HepG2 (cell line): ENCODE results near the gene ZFAND4. TPM values are rescaled to one million over a fixed set of nuclear protein-coding genes. Genes with fewer than 3 reads are reported as not detected.

Experiments used
- ATAC-seq: fragments of 200-7000 bp; cut with Tn5 transposase; 3 replicates; pipeline ENCODE4 v1.9.1; 2020; ENCODE audit warnings: mild to moderate bottlenecking, moderate library complexity
- BruUV-seq: library from RNA; stranded (reverse); fragments of 400-500 nt; replicated peaks from 2 replicates; lab custom pipeline; 2021; lab: Mats Ljungman, UMichigan
- CTCF ChIA-PET: fragments of 300-600 bp; formaldehyde crosslinking; extraction: SDS; loops from one replicate; lab custom pipeline; 2021; ENCODE audit warnings: low total read pairs, inconsistent platforms, low intra/inter-chr PET ratio; lab: Yijun Ruan, JAX
- POLR2A ChIA-PET: fragments of 350-600 bp; sonication (Branson Sonifier 250); formaldehyde crosslinking; loops from one replicate; lab custom pipeline; 2020; ENCODE audit warnings: antibody characterized with exemption, inconsistent platforms; lab: Yijun Ruan, JAX
- DNase-seq: peaks from one replicate; pipeline ENCODE4 v3.0.0-alpha.2; 2015; ENCODE audit warnings: low spot score
- FAIRE-seq: peaks from 3 replicates; lab custom pipeline; 2011; peaks lifted over from hg19 to GRCh38; lab: Jason Lieb, UNC
- H2AFZ ChIP-seq: one replicate; pipeline ENCODE4 v1.6.1; 2011; ENCODE audit warnings: low read length, inconsistent platforms
- H3K27ac ChIP-seq: fragments of 300-600 bp; 3 replicates; pipeline ENCODE4 v1.8.0; 2011; ENCODE audit warnings: mixed run types, mild to moderate bottlenecking, mixed read lengths, low read length, inconsistent platforms; ENCODE audit not compliant: insufficient read depth; ENCODE audit errors: extremely low read length
- H3K27me3 ChIP-seq, 2 experiments: fragments of 200-600 bp in 1 of 2; 2 replicates in 1 of 2; 3 replicates in 1 of 2; pipeline versions ENCODE4 v1.6.0 to v1.8.0; 2011; ENCODE audit warnings: low read length in 2 of 2, mild to moderate bottlenecking in 2 of 2, moderate library complexity in 2 of 2, inconsistent platforms in 1 of 2; ENCODE audit not compliant: insufficient read depth in 2 of 2, control insufficient read depth in 1 of 2
- H3K36me3 ChIP-seq, 2 experiments: fragments of 200-600 bp in 1 of 2; replicated peaks in 1 of 2; 2 replicates in 1 of 2; 3 replicates in 1 of 2; pipeline versions ENCODE4 v1.5.1 to v1.8.0; 2011; ENCODE audit warnings: low read length in 2 of 2, inconsistent platforms in 1 of 2; ENCODE audit not compliant: insufficient read depth in 2 of 2, control insufficient read depth in 1 of 2
- H3K4me1 ChIP-seq: 2 replicates; pipeline ENCODE4 v1.5.1; 2012; ENCODE audit warnings: low read length, inconsistent platforms; ENCODE audit not compliant: insufficient read depth
- H3K4me2 ChIP-seq: 2 replicates; pipeline ENCODE4 v1.6.0; 2011; ENCODE audit warnings: low read depth, low read length, inconsistent platforms
- H3K4me3 ChIP-seq, 3 experiments: fragments of 200-600 bp in 1 of 3; sonication (generic), shearing (Covaris generic) in 1 of 3; replicated peaks in 1 of 3; 2 replicates each; pipeline ENCODE4 v1.5.1; 2011 to 2016; ENCODE audit warnings: low read length in 3 of 3, inconsistent platforms in 2 of 3, low read depth in 2 of 3, mild to moderate bottlenecking in 2 of 3, control low read depth in 1 of 3, mixed read lengths in 1 of 3; ENCODE audit not compliant: insufficient read depth in 1 of 3
- H3K79me2 ChIP-seq: one replicate; pipeline ENCODE4 v1.6.1; 2011; ENCODE audit warnings: low read length, inconsistent platforms; ENCODE audit not compliant: insufficient read depth
- H3K9ac ChIP-seq: 2 replicates; pipeline ENCODE4 v1.6.0; 2011; ENCODE audit warnings: mild to moderate bottlenecking, low read depth, low read length, inconsistent platforms; ENCODE audit not compliant: insufficient read depth
- H3K9me3 ChIP-seq: 2 replicates; pipeline ENCODE4 v1.5.1; 2012; ENCODE audit warnings: mild to moderate bottlenecking, low read length
- H4K20me1 ChIP-seq: 2 replicates; pipeline ENCODE4 v1.6.0; 2011; ENCODE audit warnings: inconsistent platforms, mild to moderate bottlenecking, low read length, moderate library complexity; ENCODE audit not compliant: insufficient read depth
- CEBPB ChIP-seq: IDR thresholded peaks from 2 replicates; pipeline ENCODE4 v1.6.1; 2011; ENCODE audit warnings: low read depth, low read length, improper control_type of control experiment, borderline replicate concordance
- FLYWCH1 ChIP-seq: sonication (generic); formaldehyde crosslinking; IDR thresholded peaks from 2 replicates; pipeline ENCODE4 v1.8.1; 2023; ENCODE audit warnings: mild to moderate bottlenecking, missing genetic modification reagents
- MTF2 ChIP-seq: sonication (generic); formaldehyde crosslinking; IDR thresholded peaks from 2 replicates; pipeline ENCODE4 v1.5.0; 2020; ENCODE audit warnings: missing genetic modification reagents, borderline replicate concordance
- SIX1 ChIP-seq: sonication (generic); formaldehyde crosslinking; IDR thresholded peaks from 2 replicates; pipeline ENCODE4 v1.4.0; 2020; ENCODE audit warnings: missing genetic modification reagents, borderline replicate concordance
- SMC3 ChIP-seq: IDR thresholded peaks from 2 replicates; pipeline ENCODE4 v1.6.1; 2011; ENCODE audit warnings: low read length, improper control_type of control experiment
- SRY ChIP-seq: sonication (generic); formaldehyde crosslinking; IDR thresholded peaks from 2 replicates; pipeline ENCODE4 v1.8.0; 2022; ENCODE audit warnings: mild to moderate bottlenecking, missing genetic modification reagents
- ZMYM2 ChIP-seq: sonication (generic); formaldehyde crosslinking; IDR thresholded peaks from 2 replicates; pipeline ENCODE4 v1.8.0; 2022; ENCODE audit warnings: mild to moderate bottlenecking, missing genetic modification reagents
- ZNF44 ChIP-seq: sonication (generic); formaldehyde crosslinking; IDR thresholded peaks from 2 replicates; pipeline ENCODE4 v1.5.1; 2020; ENCODE audit warnings: mild to moderate bottlenecking, missing genetic modification reagents
- WGBS: methylation state at CpG from one replicate; pipeline ENCODE4 v1.1.6; 2017; ENCODE audit warnings: low lambda C conversion rate; 5-methylcytosine and 5-hydroxymethylcytosine counted together
- in situ Hi-C: cut with HindIII; loops from 2 replicates; pipeline ENCODE4 v1.10.0; 2017; ENCODE audit warnings: low pct_unique_long_range_greater_than_20kb; ENCODE audit not compliant: extremely low pct_ligation_motif_present
- intact Hi-C: fragments of 100-400 bp; cut with micrococcal nuclease; formaldehyde crosslinking; loops from one replicate; pipeline ENCODE4 v1.10.0; 2022; ENCODE audit not compliant: unreplicated experiment
- polyA plus RNA-seq, 8 experiments: library from polyadenylated mRNA; depleted of rRNA in 3 of 8; stranded (reverse) in 7 of 8; unstranded in 1 of 8; fragments of >200 nt; fragmentation: Illumina TruSeq in 4 of 8; extraction: Trizol in 4 of 8; gene quantifications; 2 replicates each; pipeline versions ENCODE4 v1.2.1 to v1.2.3, GENCODE V29; 2011 to 2016; ENCODE audit warnings: low read depth in 4 of 8, missing spikeins in 1 of 8, mixed read lengths in 1 of 8; ENCODE audit not compliant: insufficient read depth in 1 of 8
- total RNA-seq, 5 experiments: library from RNA; depleted of rRNA; stranded (reverse); fragments of >200 nt; fragmentation: Illumina TruSeq; extraction: Trizol; gene quantifications; 2 replicates each; pipeline ENCODE4 v1.2.3, GENCODE V29; 2016; ENCODE audit warnings: low read depth in 1 of 5
- TF ChIP-seq, protein P1 (sequence below), 2 experiments: sonication (generic) in 1 of 2; formaldehyde crosslinking in 1 of 2; IDR thresholded peaks; 2 replicates each; pipeline versions ENCODE4 v1.6.1 to v1.9.0; 2014 to 2022; ENCODE audit warnings: antibody characterized with exemption in 1 of 2, borderline replicate concordance in 1 of 2, inconsistent platforms in 1 of 2, low read depth in 1 of 2, missing genetic modification reagents in 1 of 2
- TF ChIP-seq, protein P2 (sequence below): sonication (generic); formaldehyde crosslinking; IDR thresholded peaks from 2 replicates; pipeline ENCODE4 v1.8.0; 2022; ENCODE audit warnings: mild to moderate bottlenecking, missing genetic modification reagents, moderate library complexity

ZFAND4 gene
- total and polyA plus RNA-seq, 2 of the 13 experiments (the other 11 are each of a cell fraction or from before 2014, with no cell fraction given) = 2.9 to 9.2 TPM

DNA sequence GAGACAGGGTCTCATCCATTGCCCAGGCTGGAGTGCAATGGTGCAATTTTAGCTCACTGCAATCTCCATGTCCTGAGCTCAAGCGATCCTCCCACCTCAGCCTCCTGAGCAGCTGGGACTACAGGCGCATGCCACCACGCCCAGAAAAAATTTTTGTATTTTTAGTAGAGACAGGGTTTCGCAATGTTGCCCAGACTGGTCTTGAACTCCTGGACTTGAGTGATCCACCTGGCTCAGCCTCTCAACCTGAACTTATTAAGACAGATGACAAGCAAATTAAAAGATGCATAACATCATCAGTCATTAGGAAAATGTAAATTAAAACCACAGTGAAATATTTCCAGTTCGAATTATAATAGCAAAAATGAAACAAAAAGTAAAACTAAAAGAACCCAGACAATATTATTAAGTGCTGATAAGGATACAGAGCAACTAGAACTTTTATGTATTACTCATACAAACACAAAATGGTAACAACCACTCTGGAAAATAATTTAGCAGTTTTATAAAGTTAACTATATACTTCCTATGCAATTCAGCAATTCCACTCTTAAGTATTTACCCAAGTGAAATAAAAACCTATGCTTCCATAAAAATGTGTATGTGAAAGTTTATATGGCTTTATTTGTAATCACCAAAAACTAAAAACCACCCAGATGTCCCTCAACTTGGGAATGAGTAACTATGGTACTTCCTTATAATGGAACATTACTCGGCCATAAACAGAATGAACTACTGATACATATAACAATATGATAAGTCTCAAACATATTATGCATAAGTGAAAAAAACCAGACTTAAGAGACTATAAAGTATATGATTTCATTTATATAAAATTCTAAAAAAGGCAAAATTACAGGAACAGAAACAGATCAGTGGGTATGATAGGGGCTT lies 15.3 kb downstream of the ZFAND4 start:
- 94% methylated on average over 6 of the region's 6 CpGs for WGBS
- Histone ChIP-seq H3K36me3 (no peaks in the 10 kb centered on the region), H3K9ac (no peak overlapping the region), H3K9me3 (no peaks in the 10 kb centered on the region), H3K27me3 (no peaks in the 10 kb centered on the region), H3K4me1 (peaks cover 15% of the 10 kb centered on the region), H3K4me2 (no peak overlapping the region), H3K79me2 (no peaks in the 10 kb centered on the region), H3K4me3 (no peak overlapping the region), H4K20me1 (no peaks in the 10 kb centered on the region), H3K27ac (no peak overlapping the region), H2AFZ (no peak overlapping the region)
- ChIA-PET CTCF (no interaction called here), POLR2A (no interaction called here)
- TF ChIP-seq CEBPB (peak; percentile 31; the same call in 1 of the 2 replicates), SRY (CRISPR knock-in tag) (no peak)
- FAIRE-seq = no peak
- DNase-seq = no peak
- intact Hi-C loops (no loop called here), in situ Hi-C loops (loop anchor here (25.0 kb wide), 1 partner anchor 420 kb away; no protein-coding TSS in a partner anchor)
- ATAC-seq = no peak
- no TSS peak for BruUV-seq

DNA sequence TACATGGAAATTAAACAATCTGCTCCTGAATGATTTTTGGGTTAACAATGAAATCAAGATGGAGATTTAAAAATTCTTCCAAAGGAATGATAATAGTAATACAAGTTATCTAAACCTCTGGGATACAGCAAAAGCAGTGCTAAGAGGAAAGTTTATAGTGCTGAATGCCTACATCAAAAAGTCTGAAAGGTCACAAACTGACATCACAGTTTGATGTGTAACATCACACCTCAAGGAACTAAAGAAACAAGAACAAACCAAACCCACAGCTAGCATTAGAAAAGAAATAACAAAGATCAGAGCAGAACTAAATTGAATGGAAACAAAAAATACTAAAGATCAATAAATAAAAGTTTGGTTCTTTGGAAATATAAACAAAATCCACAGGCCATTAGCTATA lies 17.4 kb downstream of the ZFAND4 start:
- DNase-seq (no peak), ATAC-seq (no peak), FAIRE-seq (no peak)
- Histone ChIP-seq H3K9ac (no peak overlapping the region), H3K4me2 (no peak overlapping the region), H3K9me3 (no peaks in the 10 kb centered on the region), H3K36me3 (peaks cover 0 to 5% of the 10 kb centered on the region in 2 experiments; a peak in 1 of 5 replicates), H3K4me3 (no peak overlapping the region), H3K27ac (no peak overlapping the region), H3K27me3 (no peaks in the 10 kb centered on the region), H2AFZ (no peak overlapping the region), H4K20me1 (no peaks in the 10 kb centered on the region), H3K4me1 (peaks cover 15% of the 10 kb centered on the region), H3K79me2 (no peaks in the 10 kb centered on the region)
- POLR2A ChIA-PET = no interaction called here
- CTCF ChIA-PET = no interaction called here
- in situ Hi-C loops = loop anchor here (25.0 kb wide), 1 partner anchor 418 kb away; no protein-coding TSS in a partner anchor
- intact Hi-C loops = no loop called here
- no TSS peak for BruUV-seq
- TF ChIP-seq ZMYM2 (CRISPR knock-in tag) (no peak), SMC3 (no peak), ZNF44 (CRISPR knock-in tag) (no peak), MTF2 (CRISPR knock-in tag) (no peak), FLYWCH1 (CRISPR knock-in tag) (no peak), SIX1 (CRISPR knock-in tag) (no peak)
- TF ChIP-seq, protein P1, sequence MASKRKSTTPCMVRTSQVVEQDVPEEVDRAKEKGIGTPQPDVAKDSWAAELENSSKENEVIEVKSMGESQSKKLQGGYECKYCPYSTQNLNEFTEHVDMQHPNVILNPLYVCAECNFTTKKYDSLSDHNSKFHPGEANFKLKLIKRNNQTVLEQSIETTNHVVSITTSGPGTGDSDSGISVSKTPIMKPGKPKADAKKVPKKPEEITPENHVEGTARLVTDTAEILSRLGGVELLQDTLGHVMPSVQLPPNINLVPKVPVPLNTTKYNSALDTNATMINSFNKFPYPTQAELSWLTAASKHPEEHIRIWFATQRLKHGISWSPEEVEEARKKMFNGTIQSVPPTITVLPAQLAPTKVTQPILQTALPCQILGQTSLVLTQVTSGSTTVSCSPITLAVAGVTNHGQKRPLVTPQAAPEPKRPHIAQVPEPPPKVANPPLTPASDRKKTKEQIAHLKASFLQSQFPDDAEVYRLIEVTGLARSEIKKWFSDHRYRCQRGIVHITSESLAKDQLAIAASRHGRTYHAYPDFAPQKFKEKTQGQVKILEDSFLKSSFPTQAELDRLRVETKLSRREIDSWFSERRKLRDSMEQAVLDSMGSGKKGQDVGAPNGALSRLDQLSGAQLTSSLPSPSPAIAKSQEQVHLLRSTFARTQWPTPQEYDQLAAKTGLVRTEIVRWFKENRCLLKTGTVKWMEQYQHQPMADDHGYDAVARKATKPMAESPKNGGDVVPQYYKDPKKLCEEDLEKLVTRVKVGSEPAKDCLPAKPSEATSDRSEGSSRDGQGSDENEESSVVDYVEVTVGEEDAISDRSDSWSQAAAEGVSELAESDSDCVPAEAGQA (IDR thresholded peaks at IDR 0.05; ENCODE audit: low read depth) = no peak
- TF ChIP-seq, protein P1 (CRISPR knock-in tag; IDR thresholded peaks at IDR 0.05; ENCODE audit: borderline replicate concordance) = no peak
- TF ChIP-seq, protein P2, sequence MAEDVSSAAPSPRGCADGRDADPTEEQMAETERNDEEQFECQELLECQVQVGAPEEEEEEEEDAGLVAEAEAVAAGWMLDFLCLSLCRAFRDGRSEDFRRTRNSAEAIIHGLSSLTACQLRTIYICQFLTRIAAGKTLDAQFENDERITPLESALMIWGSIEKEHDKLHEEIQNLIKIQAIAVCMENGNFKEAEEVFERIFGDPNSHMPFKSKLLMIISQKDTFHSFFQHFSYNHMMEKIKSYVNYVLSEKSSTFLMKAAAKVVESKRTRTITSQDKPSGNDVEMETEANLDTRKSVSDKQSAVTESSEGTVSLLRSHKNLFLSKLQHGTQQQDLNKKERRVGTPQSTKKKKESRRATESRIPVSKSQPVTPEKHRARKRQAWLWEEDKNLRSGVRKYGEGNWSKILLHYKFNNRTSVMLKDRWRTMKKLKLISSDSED (CRISPR knock-in tag) = no peak
